CD4-positive, CD25-positive, alpha-beta regulatory T cell (primary cell): ENCODE results near the gene PSAP. TPM values are rescaled to one million over a fixed set of nuclear protein-coding genes. Genes with fewer than 3 reads are reported as not detected.

ENCODE experiments used
- ATAC-seq, 2 donors: fragments of 150-1000 bp; cut with Tn5 transposase; one replicate each; pipeline ENCODE4 v1.10.0; 2021; ENCODE audit warnings: low read depth in 2 of 2, moderate number of reproducible peaks in 2 of 2, moderate library complexity in 1 of 2
- DNase-seq, 3 donors: peaks; one replicate each; pipeline versions ENCODE4 v3.0.0 to v3.0.0-alpha.2; 2012 to 2022; ENCODE audit warnings: mixed read lengths in 1 of 3
- H3K27ac ChIP-seq: one replicate; pipeline ENCODE4 v1.7.0; 2013; ENCODE audit warnings: mild to moderate bottlenecking, low read length; ENCODE audit not compliant: insufficient read depth, poor library complexity, severe bottlenecking
- H3K27me3 ChIP-seq: one replicate; pipeline ENCODE4 v1.7.0; 2013; ENCODE audit warnings: low read length; ENCODE audit not compliant: control insufficient read depth, insufficient read depth
- H3K36me3 ChIP-seq: one replicate; pipeline ENCODE4 v1.7.0; 2013; ENCODE audit warnings: mild to moderate bottlenecking, low read length, moderate library complexity; ENCODE audit not compliant: control insufficient read depth, insufficient read depth
- H3K4me1 ChIP-seq: 2 replicates; pipeline ENCODE4 v1.7.0; 2013; ENCODE audit warnings: mild to moderate bottlenecking, low read length; ENCODE audit not compliant: insufficient read depth, control insufficient read depth, poor library complexity, severe bottlenecking
- H3K4me3 ChIP-seq: one replicate; pipeline ENCODE4 v1.7.0; 2013; ENCODE audit warnings: low read depth, mild to moderate bottlenecking, low read length, moderate library complexity
- H3K9me3 ChIP-seq, 2 experiments: 1 replicate in 1 of 2; 2 replicates in 1 of 2; pipeline ENCODE4 v1.7.0; 2013; ENCODE audit warnings: low read length in 2 of 2, mild to moderate bottlenecking in 1 of 2, moderate library complexity in 1 of 2; ENCODE audit not compliant: control insufficient read depth in 2 of 2
- H3K27ac Mint-ChIP-seq, 3 donors: one replicate each; pipeline ENCODE4 v1.8.0; 2020 to 2022; ENCODE audit warnings: mild to moderate bottlenecking in 3 of 3, mixed read lengths in 3 of 3, moderate library complexity in 2 of 3
- H3K27me3 Mint-ChIP-seq: one replicate; pipeline ENCODE4 v1.8.0; 2022; ENCODE audit warnings: mild to moderate bottlenecking, mixed read lengths
- H3K36me3 Mint-ChIP-seq: one replicate; pipeline ENCODE4 v1.8.0; 2020; ENCODE audit warnings: mixed read lengths
- H3K4me1 Mint-ChIP-seq, 4 donors: one replicate each; pipeline ENCODE4 v1.8.0; 2020 to 2022; ENCODE audit warnings: mixed read lengths in 4 of 4, mild to moderate bottlenecking in 1 of 4
- H3K4me3 Mint-ChIP-seq, 4 donors: one replicate each; pipeline ENCODE4 v1.8.0; 2020 to 2022; ENCODE audit warnings: mild to moderate bottlenecking in 4 of 4, mixed read lengths in 4 of 4, moderate library complexity in 3 of 4
- H3K9me3 Mint-ChIP-seq, 7 donors: one replicate each; pipeline ENCODE4 v1.8.0; 2020 to 2022; ENCODE audit warnings: mixed read lengths in 7 of 7, mild to moderate bottlenecking in 3 of 7, moderate library complexity in 2 of 7
- polyA plus RNA-seq, 4 donors: library from polyadenylated mRNA; unstranded; fragments of 300-500 nt; fragmentation: Illumina TruSeq; gene quantifications; one replicate each; pipeline ENCODE4 v1.2.3, GENCODE V29; 2021
- total RNA-seq: library from RNA; stranded (reverse); gene quantifications from one replicate; pipeline ENCODE4 v1.2.3, GENCODE V29; 2022

The PSAP gene
- total and polyA plus RNA-seq, 5 donors from 2014 or later: 186 to 560 (median 530) TPM

GRCh38 chr10:71865561-71866041, 14.6 kb upstream of the PSAP start:
- Mint-ChIP-seq H3K4me1 (no peaks in the 10 kb centered on the region), H3K27me3 (no peaks in the 10 kb centered on the region), H3K4me3 (no peak overlapping the region), H3K27ac (no peak overlapping the region), H3K36me3 (no peaks in the 10 kb centered on the region), H3K9me3 (no peaks in the 10 kb centered on the region)
- Histone ChIP-seq H3K4me1 (no peaks in the 10 kb centered on the region), H3K9me3 (no peaks in the 10 kb centered on the region), H3K27me3 (no peaks in the 10 kb centered on the region), H3K4me3 (no peak overlapping the region), H3K27ac (no peak overlapping the region), H3K36me3 (no peaks in the 10 kb centered on the region)
- DNase-seq: no peak
- no peak for ATAC-seq

- Mint-ChIP-seq H3K36me3 (no peaks in the 10 kb centered on the region), H3K27me3 (no peaks in the 10 kb centered on the region), H3K27ac (no peak overlapping the region), H3K4me3 (no peak overlapping the region), H3K9me3 (no peaks in the 10 kb centered on the region), H3K4me1 (no peaks in the 10 kb centered on the region)
- no peak for DNase-seq
- no peaks in the 10 kb centered on the region for H3K4me1 ChIP-seq
- ATAC-seq: no peak
- no peak overlapping the region for H3K4me3 ChIP-seq
- H3K36me3 ChIP-seq: no peaks in the 10 kb centered on the region
- no peaks in the 10 kb centered on the region for H3K9me3 ChIP-seq
- H3K27ac ChIP-seq: no peak overlapping the region
- no peaks in the 10 kb centered on the region for H3K27me3 ChIP-seq
These were observed 13.9 kb upstream of the PSAP start for GRCh38 chr10:71864911-71865361.

DNA sequence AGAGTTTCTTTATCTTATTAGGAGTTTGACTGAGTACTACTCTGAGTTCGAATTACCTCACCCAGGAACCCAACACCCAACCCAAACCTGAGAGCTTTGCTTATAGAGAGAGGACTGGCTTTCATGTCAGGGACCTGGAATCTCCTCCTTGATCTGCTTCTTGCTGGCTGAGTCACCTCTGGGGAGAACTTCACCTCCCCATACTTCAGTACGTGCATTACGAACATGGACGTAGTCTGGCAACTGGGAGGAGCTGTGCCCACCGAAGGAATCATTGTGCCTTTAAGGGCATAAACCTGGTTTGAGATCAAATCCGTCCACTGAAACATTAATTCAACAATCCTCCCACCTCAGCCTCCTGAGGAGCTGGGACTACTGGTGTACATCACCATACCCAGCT, 12.2 kb upstream of the PSAP start:
- DNase-seq (no peak), ATAC-seq (no peak)
- Histone ChIP-seq H3K36me3 (no peaks in the 10 kb centered on the region), H3K9me3 (no peaks in the 10 kb centered on the region), H3K27me3 (no peaks in the 10 kb centered on the region), H3K4me3 (no peak overlapping the region), H3K27ac (no peak overlapping the region), H3K4me1 (no peaks in the 10 kb centered on the region)
- Mint-ChIP-seq H3K9me3 (no peaks in the 10 kb centered on the region), H3K4me1 (no peaks in the 10 kb centered on the region), H3K27me3 (no peaks in the 10 kb centered on the region), H3K4me3 (no peak overlapping the region), H3K27ac (no peak overlapping the region), H3K36me3 (no peaks in the 10 kb centered on the region)

- Mint-ChIP-seq H3K27ac (no peak overlapping the region), H3K36me3 (no peaks in the 10 kb centered on the region), H3K9me3 (peaks cover 0 to 1% (median 0%) of the 10 kb centered on the region in 7 donors), H3K4me1 (peaks cover 0 to 5% (median 0%) of the 10 kb centered on the region in 4 donors), H3K27me3 (no peaks in the 10 kb centered on the region), H3K4me3 (no peak overlapping the region)
- no peaks in the 10 kb centered on the region for H3K27me3 ChIP-seq
- H3K4me1 ChIP-seq: no peaks in the 10 kb centered on the region
- no peaks in the 10 kb centered on the region for H3K36me3 ChIP-seq
- no peak overlapping the region for H3K4me3 ChIP-seq
- ATAC-seq (peak; percentile 20 to 59), DNase-seq (peak in 1 of 3 donors; percentile 22)
- no peaks in the 10 kb centered on the region for H3K9me3 ChIP-seq
- H3K27ac ChIP-seq: no peak overlapping the region
These were observed 9.4 kb upstream of the PSAP start for GRCh38 chr10:71860243-71861029.

DNA sequence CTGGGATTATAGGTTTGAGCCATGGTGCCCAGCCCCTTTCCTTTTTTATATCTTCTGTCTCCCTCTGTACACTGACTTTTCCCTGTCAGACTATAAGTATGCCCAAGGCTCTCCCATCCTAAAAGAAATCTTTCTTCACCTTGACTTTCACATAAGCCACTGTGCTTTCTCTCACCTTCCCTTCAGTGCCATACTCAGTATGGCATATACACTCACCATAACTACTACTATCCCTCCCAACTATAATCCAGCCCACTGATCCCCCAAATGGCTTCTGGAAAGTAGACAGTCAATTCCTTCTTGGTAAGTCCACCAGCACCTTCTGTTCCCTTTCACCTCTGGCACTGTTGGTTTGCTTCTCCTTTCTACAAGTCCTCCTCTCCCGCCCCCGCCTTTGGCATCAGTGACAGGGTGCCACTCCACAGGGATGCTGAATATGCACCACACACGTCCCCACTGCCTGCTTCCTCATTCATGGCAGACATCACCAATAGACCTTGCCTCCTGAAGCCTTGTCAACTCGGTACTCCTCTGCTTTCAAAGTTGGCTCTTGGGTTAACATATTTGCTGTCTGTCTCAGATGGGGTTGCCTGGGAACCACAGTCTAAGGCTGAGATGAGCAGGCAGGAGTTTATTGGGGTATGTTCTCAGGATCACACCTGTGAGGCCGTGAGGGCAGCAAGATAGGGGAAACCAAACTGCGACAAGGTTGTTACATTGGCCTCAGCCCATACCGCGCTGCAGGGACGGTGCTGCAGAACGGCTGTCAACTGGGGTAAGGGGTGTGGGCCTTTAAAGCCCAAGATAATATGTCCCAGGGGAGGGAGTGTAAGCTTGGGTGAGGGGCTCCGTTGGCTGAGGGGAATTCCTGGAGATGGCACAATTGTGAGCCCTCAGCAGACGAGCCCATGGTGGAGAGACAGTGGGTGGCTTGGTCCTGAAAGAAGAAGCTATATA, 7.2 kb upstream of the PSAP start:
- no peak for ATAC-seq
- Histone ChIP-seq H3K9me3 (no peaks in the 10 kb centered on the region), H3K4me3 (no peak overlapping the region), H3K27me3 (no peaks in the 10 kb centered on the region), H3K27ac (no peak overlapping the region), H3K4me1 (no peaks in the 10 kb centered on the region), H3K36me3 (no peaks in the 10 kb centered on the region)
- H3K4me3 Mint-ChIP-seq: peak overlapping the region in 1 of 4 donors; percentile 43
- peaks cover 4% of the 10 kb centered on the region for H3K27me3 Mint-ChIP-seq
- no peak for DNase-seq
- H3K36me3 Mint-ChIP-seq: no peaks in the 10 kb centered on the region
- H3K4me1 Mint-ChIP-seq: peaks cover 0 to 5% (median 0%) of the 10 kb centered on the region in 4 donors
- no peak overlapping the region for H3K27ac Mint-ChIP-seq
- peaks cover 0 to 1% (median 0%) of the 10 kb centered on the region in 7 donors for H3K9me3 Mint-ChIP-seq

DNA sequence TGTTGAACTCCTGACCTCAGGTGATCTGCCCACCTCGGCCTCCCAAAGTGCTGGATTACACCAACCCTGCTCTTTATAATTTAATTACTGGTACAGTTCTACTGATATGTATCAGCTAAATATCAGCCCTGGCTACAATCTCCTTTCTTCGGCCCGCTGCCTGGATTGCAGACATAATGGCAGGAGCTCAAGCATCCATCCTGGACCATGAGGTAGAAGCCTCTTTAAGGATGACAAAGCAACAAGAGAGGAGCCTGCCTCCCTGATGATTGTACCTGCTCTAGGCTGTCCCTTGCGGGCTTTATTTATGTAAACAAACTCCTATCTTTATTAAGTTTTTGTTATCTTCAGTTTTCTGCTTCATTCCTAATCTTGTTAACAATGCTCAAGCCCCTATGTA, 5.6 kb upstream of the PSAP start:
- no peaks in the 10 kb centered on the region for H3K36me3 ChIP-seq
- H3K36me3 Mint-ChIP-seq: no peaks in the 10 kb centered on the region
- H3K4me3 Mint-ChIP-seq: no peak overlapping the region
- peaks cover 2% of the 10 kb centered on the region for H3K4me1 ChIP-seq
- H3K27ac ChIP-seq: no peak overlapping the region
- no peaks in the 10 kb centered on the region for H3K27me3 ChIP-seq
- no peak for ATAC-seq
- DNase-seq: no peak
- peaks cover 0 to 1% (median 0%) of the 10 kb centered on the region in 7 donors for H3K9me3 Mint-ChIP-seq
- peaks cover 4% of the 10 kb centered on the region for H3K27me3 Mint-ChIP-seq
- H3K9me3 ChIP-seq: no peaks in the 10 kb centered on the region
- no peak overlapping the region for H3K4me3 ChIP-seq
- H3K27ac Mint-ChIP-seq: no peak overlapping the region
- peaks cover 0 to 6% (median 4%) of the 10 kb centered on the region in 4 donors for H3K4me1 Mint-ChIP-seq

DNA sequence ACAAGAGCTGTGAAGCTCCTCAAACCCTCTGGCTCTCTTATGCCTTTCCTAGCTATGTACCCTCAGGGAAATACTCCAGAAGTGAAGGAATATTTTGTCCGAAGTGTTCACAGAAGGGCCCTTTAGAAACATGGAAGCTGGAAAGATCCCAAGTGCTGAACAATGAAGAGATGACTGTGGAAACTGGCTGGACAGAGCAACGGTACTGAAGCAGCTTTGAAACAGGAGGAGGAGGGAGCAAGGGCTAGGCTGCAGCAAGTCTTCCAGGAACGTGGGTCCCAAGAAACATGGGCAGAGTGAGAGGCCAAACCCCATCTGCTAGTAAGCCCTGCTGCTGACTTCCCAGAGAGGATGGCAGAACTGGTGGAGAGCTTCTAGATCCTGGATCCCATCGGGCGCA, 3.0 kb upstream of the PSAP start:
- Mint-ChIP-seq H3K4me1 (peaks cover 13 to 27% (median 19%) of the 10 kb centered on the region in 4 donors), H3K27ac (no peak overlapping the region), H3K4me3 (peak overlapping the region in 2 of 4 donors; percentile 41 to 62)

More for the DNA sequence above, 3.0 kb upstream of the PSAP start:
- DNase-seq: no peak
- no peaks in the 10 kb centered on the region for H3K36me3 Mint-ChIP-seq
- Histone ChIP-seq H3K36me3 (no peaks in the 10 kb centered on the region), H3K27me3 (no peaks in the 10 kb centered on the region), H3K9me3 (no peaks in the 10 kb centered on the region), H3K27ac (no peak overlapping the region), H3K4me3 (no peak overlapping the region), H3K4me1 (peaks cover 23% of the 10 kb centered on the region)
- H3K9me3 Mint-ChIP-seq: peaks cover 0 to 1% (median 0%) of the 10 kb centered on the region in 7 donors
- peaks cover 8% of the 10 kb centered on the region for H3K27me3 Mint-ChIP-seq
- no peak for ATAC-seq
